H9 (cell line): Measurements from ENCODE around the gene CREB1. TPM values are rescaled to one million over a fixed set of nuclear protein-coding genes. Genes with fewer than 3 reads are reported as not detected.

ENCODE experiments used
- DNase-seq: peaks from one replicate; pipeline ENCODE4 v3.0.0-alpha.2; 2017
- H2AFZ ChIP-seq: one replicate; pipeline ENCODE4 v1.6.1; 2013; ENCODE audit warnings: mild to moderate bottlenecking, low read length, control low read depth, moderate library complexity
- H2AK5ac ChIP-seq: 2 replicates; pipeline ENCODE4 v1.6.1; 2013; ENCODE audit warnings: low read length, control low read depth, mixed read lengths; ENCODE audit not compliant: insufficient read length
- H2BK120ac ChIP-seq: one replicate; pipeline ENCODE4 v1.6.1; 2013; ENCODE audit warnings: low read depth, mild to moderate bottlenecking, low read length, control low read depth, inconsistent platforms; ENCODE audit not compliant: poor library complexity, severe bottlenecking
- H2BK12ac ChIP-seq: 2 replicates; pipeline ENCODE4 v1.6.1; 2013; ENCODE audit warnings: low read length, control low read depth, mixed read lengths, low read depth; ENCODE audit not compliant: insufficient read length
- H2BK15ac ChIP-seq: 2 replicates; pipeline ENCODE4 v1.6.1; 2013; ENCODE audit warnings: low read depth, low read length, control low read depth
- H2BK20ac ChIP-seq: one replicate; pipeline ENCODE4 v1.6.1; 2013; ENCODE audit warnings: low read depth, mild to moderate bottlenecking, low read length, control low read depth, inconsistent platforms; ENCODE audit not compliant: poor library complexity, severe bottlenecking
- H2BK5ac ChIP-seq: 2 replicates; pipeline ENCODE4 v1.6.1; 2013; ENCODE audit warnings: low read length, control low read depth, mixed read lengths; ENCODE audit not compliant: insufficient read length
- H3K14ac ChIP-seq: 2 replicates; pipeline ENCODE4 v1.6.1; 2013; ENCODE audit warnings: low read length, control low read depth; ENCODE audit not compliant: insufficient read depth
- H3K18ac ChIP-seq: 2 replicates; pipeline ENCODE4 v1.6.1; 2013; ENCODE audit warnings: low read depth, mild to moderate bottlenecking, mixed read lengths, low read length, control low read depth; ENCODE audit not compliant: insufficient read length
- H3K23ac ChIP-seq: 2 replicates; pipeline ENCODE4 v1.6.1; 2013; ENCODE audit warnings: low read length, control low read depth, mixed read lengths, low read depth; ENCODE audit not compliant: insufficient read length
- H3K23me2 ChIP-seq: 2 replicates; pipeline ENCODE4 v1.6.1; 2013; ENCODE audit warnings: low read depth, mild to moderate bottlenecking, mixed read lengths, low read length, control low read depth; ENCODE audit not compliant: insufficient read length, poor library complexity, severe bottlenecking
- H3K27ac ChIP-seq: 2 replicates; pipeline ENCODE4 v1.5.1; 2013; ENCODE audit warnings: low read length, control low read depth, mixed read lengths, low read depth; ENCODE audit not compliant: insufficient read length
- H3K27me3 ChIP-seq: 2 replicates; pipeline ENCODE4 v1.6.1; 2013; ENCODE audit warnings: low read length, control low read depth, inconsistent platforms; ENCODE audit not compliant: insufficient read depth
- H3K4ac ChIP-seq: 2 replicates; pipeline ENCODE4 v1.6.1; 2013; ENCODE audit warnings: low read depth, mild to moderate bottlenecking, control low read depth, inconsistent platforms, low read length, moderate library complexity
- H3K4me1 ChIP-seq: 2 replicates; pipeline ENCODE4 v1.6.1; 2013; ENCODE audit warnings: low read length, control low read depth, inconsistent platforms; ENCODE audit not compliant: insufficient read depth
- H3K4me2 ChIP-seq: 2 replicates; pipeline ENCODE4 v1.6.1; 2013; ENCODE audit warnings: low read length, control low read depth, mixed read lengths; ENCODE audit not compliant: insufficient read length, insufficient read depth
- H3K56ac ChIP-seq: 2 replicates; pipeline ENCODE4 v1.6.1; 2013; ENCODE audit warnings: low read depth, mild to moderate bottlenecking, mixed read lengths, low read length, control low read depth; ENCODE audit not compliant: insufficient read length
- H3K79me1 ChIP-seq: 2 replicates; pipeline ENCODE4 v1.6.1; 2013; ENCODE audit warnings: low read depth, mild to moderate bottlenecking, moderate library complexity, low read length, control low read depth, inconsistent platforms; ENCODE audit not compliant: insufficient read depth, poor library complexity, severe bottlenecking
- H3K79me2 ChIP-seq: 2 replicates; pipeline ENCODE4 v1.6.1; 2013; ENCODE audit warnings: low read length, control low read depth, inconsistent platforms; ENCODE audit not compliant: insufficient read depth
- H3K9ac ChIP-seq: 2 replicates; pipeline ENCODE4 v1.6.1; 2013; ENCODE audit warnings: low read length, control low read depth, mixed read lengths; ENCODE audit not compliant: insufficient read length; ENCODE audit errors: extremely low read depth
- H3K9me3 ChIP-seq: one replicate; pipeline ENCODE4 v1.6.1; 2013; ENCODE audit warnings: low read depth, low read length, inconsistent platforms; ENCODE audit not compliant: control insufficient read depth
- H3T11ph ChIP-seq: one replicate; pipeline ENCODE4 v1.6.1; 2013; ENCODE audit warnings: mild to moderate bottlenecking, low read length, control low read depth, inconsistent platforms
- H4K20me1 ChIP-seq: one replicate; pipeline ENCODE4 v1.6.1; 2013; ENCODE audit not compliant: control insufficient read depth, insufficient read length, insufficient read depth
- H4K5ac ChIP-seq: 2 replicates; pipeline ENCODE4 v1.6.1; 2013; ENCODE audit warnings: low read depth, mild to moderate bottlenecking, mixed read lengths, low read length, control low read depth; ENCODE audit not compliant: insufficient read length
- H4K8ac ChIP-seq: replicated peaks from 2 replicates; pipeline ENCODE4 v1.6.1; 2013; ENCODE audit warnings: low read length, control low read depth, mixed read lengths, low read depth; ENCODE audit not compliant: insufficient read length
- H4K91ac ChIP-seq: 2 replicates; pipeline ENCODE4 v1.6.1; 2013; ENCODE audit warnings: low read depth, mild to moderate bottlenecking, moderate library complexity, mixed read lengths, low read length, control low read depth; ENCODE audit not compliant: insufficient read length
- H3K27ac Mint-ChIP-seq, 3 experiments: 2 replicates in 2 of 3; 3 replicates in 1 of 3; pipeline ENCODE4 v1.8.0; 2020 to 2021; ENCODE audit warnings: mixed read lengths in 3 of 3, mild to moderate bottlenecking in 1 of 3, moderate library complexity in 1 of 3
- H3K27me3 Mint-ChIP-seq: 2 replicates; pipeline ENCODE4 v1.8.0; 2021; ENCODE audit warnings: low read depth, mild to moderate bottlenecking, moderate library complexity, mixed read lengths
- H3K36me3 Mint-ChIP-seq, 3 experiments: 2 replicates in 2 of 3; 3 replicates in 1 of 3; pipeline ENCODE4 v1.8.0; 2020 to 2021; ENCODE audit warnings: low read depth in 3 of 3, mixed read lengths in 3 of 3; ENCODE audit not compliant: insufficient read depth in 1 of 3
- H3K4me1 Mint-ChIP-seq, 2 experiments: 2 replicates each; pipeline ENCODE4 v1.8.0; 2020; ENCODE audit warnings: mixed read lengths in 2 of 2
- H3K4me3 Mint-ChIP-seq, 2 experiments: 2 replicates in 1 of 2; 3 replicates in 1 of 2; pipeline ENCODE4 v1.8.0; 2020 to 2021; ENCODE audit warnings: mild to moderate bottlenecking in 2 of 2, mixed read lengths in 2 of 2, moderate library complexity in 1 of 2
- H3K9me3 Mint-ChIP-seq, 2 experiments: 2 replicates in 1 of 2; 3 replicates in 1 of 2; pipeline ENCODE4 v1.8.0; 2020; ENCODE audit warnings: mild to moderate bottlenecking in 2 of 2, mixed read lengths in 2 of 2, moderate library complexity in 1 of 2
- CTCF ChIP-seq: fragments of 200-600 bp; sonication (generic); conservative IDR thresholded peaks from 3 replicates; pipeline ENCODE4 v1.8.0; 2021; ENCODE audit warnings: antibody characterized with exemption, mild to moderate bottlenecking
- WGBS: extraction: QIAGEN DNeasy Blood & Tissue Kit; methylation state at CpG from one replicate; pipeline ENCODE4 v1.1.7; 2013; ENCODE audit warnings: missing lambda C conversion rate, low lambda C conversion rate, mixed read lengths; ENCODE audit not compliant: insufficient read length; ENCODE audit errors: extremely low coverage; 5-methylcytosine and 5-hydroxymethylcytosine counted together
- total RNA-seq: library from RNA; stranded (reverse); gene quantifications from 2 replicates; pipeline ENCODE4 v1.2.1, GENCODE V29; 2021

CREB1 gene
- total RNA-seq, 1 experiment from 2014 or later, result 103 TPM

- H3K27me3 ChIP-seq, result no peaks in the 10 kb centered on the region
- no peak overlapping the region for H4K91ac ChIP-seq
- H2BK12ac ChIP-seq, result no peak overlapping the region
- TF ChIP-seq CTCF, result no peak
- H2BK20ac ChIP-seq, result no peak overlapping the region
- no peak overlapping the region for H3K14ac ChIP-seq
- no peak overlapping the region for H3K56ac ChIP-seq
- H3K9me3 ChIP-seq, result no peaks in the 10 kb centered on the region
- H3K23ac ChIP-seq, result no peak overlapping the region
- H4K5ac ChIP-seq, result no peak overlapping the region
- no peaks in the 10 kb centered on the region for H3K79me2 ChIP-seq
- no peak overlapping the region for H3K4me3 Mint-ChIP-seq
- H3T11ph ChIP-seq, result no peak overlapping the region
- no peak overlapping the region for H2AFZ ChIP-seq
- H2AK5ac ChIP-seq, result no peak overlapping the region
- H3K18ac ChIP-seq, result no peak overlapping the region
- H3K9ac ChIP-seq, result no peak overlapping the region
- no peak for DNase-seq
- H3K23me2 ChIP-seq, result no peaks in the 10 kb centered on the region
- no peaks in the 10 kb centered on the region for H3K9me3 Mint-ChIP-seq
- no peak overlapping the region for H4K8ac ChIP-seq
- no peaks in the 10 kb centered on the region for H3K79me1 ChIP-seq
- H3K27ac ChIP-seq, result no peak overlapping the region
- H3K4me2 ChIP-seq, result no peak overlapping the region
- no peak overlapping the region for H2BK5ac ChIP-seq
- H3K4me1 ChIP-seq, result no peaks in the 10 kb centered on the region
- H2BK15ac ChIP-seq, result no peak overlapping the region
- peaks cover 2 to 6% of the 10 kb centered on the region in 2 experiments for H3K4me1 Mint-ChIP-seq
- no CpG with 5 or more reads among the region's 2 CpGs for WGBS
- no peak overlapping the region for H3K4ac ChIP-seq
- no peaks in the 10 kb centered on the region for H3K27me3 Mint-ChIP-seq
- no peak overlapping the region for H2BK120ac ChIP-seq
- no peak overlapping the region; a peak in 1 of 7 replicates for H3K27ac Mint-ChIP-seq
- H3K36me3 Mint-ChIP-seq, result peaks cover 0 to 5% (median 0%) of the 10 kb centered on the region in 3 experiments; a peak in 1 of 7 replicates
- H4K20me1 ChIP-seq, result no peaks in the 10 kb centered on the region
Observed at GRCh38 chr2:207511851-207512250, 17.9 kb upstream of the CREB1 start.
